Stimulated activated CD4-positive, alpha-beta T cell treated with anti-CD3 and anti-CD28 coated beads, TNF-alpha, amount 100 ng/mL, for 48 hours (primary cell): ENCODE results near the gene EFNA4.

Experiments
- DNase-seq, 3 donors: peaks; one replicate each; pipeline ENCODE4 v3.0.0-alpha.2; 2020; ENCODE audit warnings: low read depth in 3 of 3

EFNA4 gene

DNA sequence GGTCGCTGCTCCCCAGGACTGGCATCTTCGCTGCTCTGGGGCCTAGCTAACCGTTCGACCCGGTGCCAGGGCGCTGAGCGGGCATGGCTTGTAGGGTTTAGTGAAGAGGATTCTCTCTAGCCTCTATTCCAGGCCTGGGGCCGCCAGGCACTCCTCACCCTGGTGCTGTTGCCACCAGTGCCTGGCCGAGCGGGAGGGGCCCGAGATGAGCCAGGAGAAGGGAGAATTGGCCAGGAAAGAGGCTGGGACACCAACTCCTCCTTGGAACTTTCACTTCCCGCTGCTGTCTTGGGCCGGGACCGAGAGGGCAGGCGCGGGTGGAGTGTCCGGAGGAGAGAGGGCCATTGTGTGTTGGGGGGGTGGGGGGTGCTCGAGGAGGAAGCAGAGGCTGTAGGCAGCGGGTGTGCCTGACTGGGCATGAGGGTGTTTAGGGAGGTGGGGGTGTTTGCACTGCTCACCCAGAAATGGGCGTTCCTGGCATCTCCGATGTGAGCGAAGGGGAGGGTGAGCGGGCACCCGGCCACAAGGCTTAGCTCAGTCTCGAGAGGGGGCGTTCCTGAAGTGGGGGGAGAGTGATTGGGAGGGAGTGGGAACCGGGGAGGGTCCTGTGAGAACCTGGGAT lies 11.7 kb upstream of the EFNA4 start:
- no peak for DNase-seq

DNA sequence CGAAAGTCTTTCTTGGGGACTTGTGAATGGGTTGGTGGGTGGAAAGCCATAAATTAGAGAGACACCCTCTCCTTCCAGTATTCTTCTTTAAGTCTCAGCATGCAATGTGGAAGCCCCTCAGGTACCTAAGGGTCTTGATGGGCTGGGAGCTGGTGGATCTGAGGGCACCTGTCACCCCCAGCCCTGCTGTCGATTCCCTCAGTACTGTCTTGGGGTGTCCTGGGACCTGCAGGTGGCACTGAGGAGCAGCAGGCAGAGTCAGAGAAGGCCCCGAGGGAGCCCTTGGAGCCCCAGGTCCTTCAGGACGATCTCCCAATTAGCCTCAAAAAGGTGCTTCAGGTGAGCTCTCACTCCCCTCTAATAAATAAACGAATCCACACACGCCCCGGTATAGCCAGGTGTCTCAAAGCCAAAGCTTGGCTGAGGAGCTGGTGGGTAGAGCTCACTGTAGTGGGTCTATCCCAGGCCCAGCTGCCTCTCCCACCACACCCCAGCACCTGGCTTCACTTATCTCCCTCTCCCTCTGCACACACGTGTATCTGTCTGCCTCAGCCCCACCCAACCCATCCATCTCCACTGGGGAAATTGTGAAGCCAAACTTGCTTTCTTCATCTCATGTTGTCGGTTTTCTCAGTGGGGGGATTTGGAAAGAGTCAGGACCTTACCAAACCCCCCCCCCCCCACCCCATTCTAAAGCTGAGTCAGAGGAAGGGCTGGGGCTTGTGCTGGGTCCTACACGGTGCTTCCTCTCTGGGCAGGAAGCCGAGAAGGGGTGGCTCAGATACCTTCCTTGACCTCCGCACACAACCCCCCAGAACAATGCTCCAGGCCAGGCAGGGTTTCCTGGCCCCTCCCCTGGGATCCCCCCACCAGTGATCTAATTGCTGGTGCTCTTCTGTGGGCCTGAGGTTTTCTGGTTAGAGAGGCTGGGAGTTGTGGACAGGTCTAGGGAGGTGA lies 10.8 kb upstream of the EFNA4 start:
- no peak for DNase-seq

DNA sequence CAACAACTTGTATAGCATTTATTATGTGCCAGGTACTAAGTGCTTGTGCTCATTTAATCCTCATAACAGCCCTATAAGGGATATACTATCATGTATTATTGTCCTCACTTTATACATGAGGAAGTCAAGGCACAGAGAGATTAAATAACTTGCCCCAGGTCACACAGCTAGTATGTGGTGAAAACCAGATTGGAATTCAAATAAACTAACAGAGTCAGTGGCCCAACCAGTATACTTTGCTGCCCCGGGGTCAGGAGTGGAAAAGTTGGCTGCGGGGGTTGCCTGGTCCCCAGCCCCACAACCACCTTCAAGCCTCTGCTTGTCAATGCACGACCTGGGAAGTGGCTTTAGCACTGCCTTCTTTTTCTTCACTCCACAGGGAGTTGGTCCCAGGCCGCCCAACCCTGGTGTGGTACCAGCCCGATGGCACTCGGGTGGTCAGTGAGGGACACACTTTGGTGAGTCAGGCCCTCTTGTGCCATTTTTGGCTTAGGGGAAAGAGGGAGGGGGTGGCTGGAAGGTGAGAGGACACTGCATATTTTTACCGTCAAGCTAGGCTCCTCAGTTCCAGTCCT lies 9.9 kb upstream of the EFNA4 start:
- no peak for DNase-seq

DNA sequence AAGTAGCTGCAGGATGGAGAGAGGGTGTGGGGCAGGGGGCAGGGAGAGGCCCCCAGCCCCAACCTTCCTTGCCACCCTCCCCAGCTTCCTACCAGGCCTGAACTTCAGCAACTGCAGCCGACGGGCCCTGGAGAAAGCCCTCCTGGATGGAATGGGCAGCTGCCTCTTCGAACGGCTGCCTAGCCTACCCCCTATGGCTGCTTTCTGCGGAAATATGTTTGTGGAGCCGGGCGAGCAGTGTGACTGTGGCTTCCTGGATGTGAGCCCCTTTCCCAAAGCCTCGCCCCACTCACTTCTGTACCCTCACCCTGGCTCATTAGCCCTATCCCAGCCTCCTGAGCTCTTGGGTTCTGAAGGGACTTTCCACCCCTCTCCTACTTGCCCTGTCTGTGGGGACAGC lies 6.4 kb upstream of the EFNA4 start:
- no peak for DNase-seq

DNA sequence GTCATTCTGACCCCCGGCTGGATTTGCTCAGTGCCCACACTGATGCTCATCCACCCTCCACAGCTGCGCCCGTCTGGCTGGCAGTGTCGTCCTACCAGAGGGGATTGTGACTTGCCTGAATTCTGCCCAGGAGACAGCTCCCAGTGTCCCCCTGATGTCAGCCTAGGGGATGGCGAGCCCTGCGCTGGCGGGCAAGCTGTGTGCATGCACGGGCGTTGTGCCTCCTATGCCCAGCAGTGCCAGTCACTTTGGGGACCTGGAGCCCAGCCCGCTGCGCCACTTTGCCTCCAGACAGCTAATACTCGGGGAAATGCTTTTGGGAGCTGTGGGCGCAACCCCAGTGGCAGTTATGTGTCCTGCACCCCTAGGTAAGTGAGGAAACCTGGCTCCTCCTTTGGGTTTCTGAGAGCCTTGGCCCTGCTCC lies 5.7 kb upstream of the EFNA4 start:
- DNase-seq = no peak

DNA sequence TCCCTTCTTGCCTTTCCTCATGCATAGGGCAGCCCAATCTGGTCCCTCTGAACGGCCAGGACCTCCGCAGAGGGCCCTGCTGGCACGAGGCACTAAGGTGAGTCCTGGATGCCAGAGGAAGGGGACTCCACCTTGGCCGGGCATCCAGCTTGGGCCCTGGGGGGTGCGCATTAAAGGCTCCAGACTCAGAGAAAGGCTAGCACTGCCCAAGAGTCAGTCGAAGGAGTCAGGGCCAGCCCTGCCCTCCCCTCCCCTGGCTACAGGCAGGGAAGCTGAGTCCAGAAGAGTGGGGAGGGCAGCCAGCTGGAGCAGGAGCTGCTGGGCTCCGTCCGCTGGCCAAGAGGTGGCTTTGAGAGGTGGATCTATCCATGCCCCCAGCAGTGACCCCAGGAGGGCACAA lies 2.8 kb upstream of the EFNA4 start:
- no peak for DNase-seq

DNA sequence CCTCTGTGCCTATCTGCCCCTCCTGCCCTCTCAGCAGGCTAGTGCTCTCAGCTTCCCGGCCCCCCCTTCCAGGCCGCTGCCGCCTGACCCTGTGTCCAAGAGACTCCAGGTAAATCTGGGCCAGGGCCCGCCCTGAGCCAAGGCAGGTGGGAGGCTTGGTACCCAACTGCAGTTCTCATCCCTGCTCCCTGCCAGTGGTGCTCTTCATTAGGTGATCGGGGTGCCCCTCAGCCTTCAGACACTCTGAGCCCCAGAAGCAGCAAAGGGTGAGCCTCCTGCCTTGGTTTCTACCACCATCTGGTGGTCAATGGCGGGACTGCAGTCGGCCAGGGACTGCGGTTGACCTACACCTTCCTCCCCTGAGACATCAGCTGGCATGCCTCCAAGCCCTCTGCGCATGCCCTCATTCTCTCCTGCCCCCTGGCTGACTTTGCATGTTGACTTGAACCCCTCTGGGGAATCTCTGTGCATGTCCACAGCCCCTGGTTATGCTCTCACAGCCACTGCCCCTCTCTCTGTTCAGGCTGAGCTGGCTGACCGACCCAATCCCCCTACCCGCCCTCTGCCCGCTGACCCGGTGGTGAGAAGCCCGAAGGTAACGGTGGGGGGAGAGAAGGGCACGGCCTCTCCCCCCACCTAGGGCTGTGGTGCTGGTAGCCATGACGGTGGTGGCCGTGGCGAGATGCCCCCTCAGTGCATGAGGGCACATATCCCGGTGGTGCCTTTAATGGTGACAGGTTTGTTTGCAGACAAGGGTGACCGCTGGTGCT lies 2.0 kb upstream of the EFNA4 start:
- DNase-seq = peak; percentile 90 to 96 (median 95)

DNA sequence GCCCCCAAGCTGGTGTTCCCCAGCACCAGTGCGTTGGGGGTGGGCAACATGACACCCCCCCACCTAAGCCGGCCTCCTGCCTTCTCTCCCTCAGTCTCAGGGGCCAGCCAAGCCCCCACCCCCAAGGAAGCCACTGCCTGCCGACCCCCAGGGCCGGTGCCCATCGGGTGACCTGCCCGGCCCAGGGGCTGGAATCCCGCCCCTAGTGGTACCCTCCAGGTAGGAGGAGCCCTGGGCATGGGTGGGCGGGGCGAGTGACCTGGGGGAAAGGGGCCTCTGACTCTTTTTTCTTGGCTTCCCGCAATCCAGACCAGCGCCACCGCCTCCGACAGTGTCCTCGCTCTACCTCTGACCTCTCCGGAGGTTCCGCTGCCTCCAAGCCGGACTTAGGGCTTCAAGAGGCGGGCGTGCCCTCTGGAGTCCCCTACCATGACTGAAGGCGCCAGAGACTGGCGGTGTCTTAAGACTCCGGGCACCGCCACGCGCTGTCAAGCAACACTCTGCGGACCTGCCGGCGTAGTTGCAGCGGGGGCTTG lies 1.3 kb upstream of the EFNA4 start:
- DNase-seq = no peak

DNA sequence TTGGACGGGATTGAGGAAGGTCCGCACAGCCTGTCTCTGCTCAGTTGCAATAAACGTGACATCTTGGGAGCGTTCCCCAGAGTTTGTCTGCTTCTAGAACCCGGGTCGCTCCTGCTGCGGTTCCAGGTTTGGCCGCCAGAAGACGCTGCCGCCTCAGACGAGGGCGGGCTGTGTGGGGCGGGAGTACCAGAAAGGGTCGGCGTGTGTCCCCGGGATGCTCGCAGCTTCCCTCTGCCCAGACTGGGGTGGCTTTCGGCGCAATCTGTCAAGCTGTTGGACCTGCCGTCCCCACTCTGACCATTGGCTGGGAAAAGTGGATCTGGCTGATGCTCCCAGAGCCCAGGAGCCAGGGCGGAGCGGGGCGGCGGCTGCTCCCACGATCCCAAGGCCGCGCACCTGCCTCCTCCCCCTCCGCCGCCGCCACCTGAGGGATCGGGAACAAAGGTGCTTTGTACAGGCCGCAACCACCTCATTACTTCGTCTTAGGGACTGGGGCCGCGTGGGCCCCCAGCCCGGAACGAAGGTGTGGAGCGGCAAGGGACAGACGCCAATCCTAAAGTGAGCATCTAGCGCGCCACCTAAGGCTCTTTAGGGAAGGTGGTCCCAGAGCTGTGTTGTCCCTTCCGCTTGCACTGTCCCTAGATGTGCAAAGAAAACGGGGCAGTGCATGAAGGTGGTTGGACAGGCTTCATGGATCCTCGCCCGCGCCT lies 683 bp upstream of the EFNA4 start:
- peak; percentile 64 to 76 (median 67) for DNase-seq

DNA sequence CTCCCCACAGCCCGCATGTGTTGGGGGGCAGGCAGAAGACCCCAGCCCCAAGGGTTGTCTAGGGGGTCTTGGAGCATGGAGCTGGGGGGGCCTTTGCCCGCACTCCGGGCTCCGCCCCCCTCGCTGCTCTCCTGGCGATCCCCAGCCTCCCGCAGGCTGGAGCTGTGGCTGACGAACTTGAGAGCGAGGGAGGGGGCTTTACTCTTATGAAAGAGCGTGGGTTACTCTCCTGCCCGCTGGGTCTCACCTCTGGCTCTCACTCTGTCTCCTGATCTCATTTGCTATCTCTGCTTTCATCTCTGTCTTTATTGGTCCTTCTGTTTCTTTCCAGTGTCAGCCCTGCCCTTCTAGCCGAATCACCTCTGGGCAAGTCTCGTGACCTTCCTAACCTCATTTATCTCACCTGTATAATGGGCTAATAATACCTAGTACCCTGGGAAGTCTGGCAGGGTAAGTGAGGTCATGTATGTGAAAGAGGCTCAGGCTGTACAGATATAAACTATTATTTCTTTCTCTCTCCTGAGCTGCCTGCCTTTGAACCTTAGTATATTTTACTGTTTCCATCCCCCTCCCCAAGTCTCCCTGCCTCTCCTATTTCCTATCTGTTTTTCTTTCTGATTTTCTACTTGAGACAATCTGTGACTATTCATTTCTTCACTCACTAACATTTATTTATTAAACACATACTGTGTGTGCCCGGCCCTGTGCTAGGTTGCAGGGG lies 731 bp downstream of the EFNA4 start:
- no peak for DNase-seq

DNA sequence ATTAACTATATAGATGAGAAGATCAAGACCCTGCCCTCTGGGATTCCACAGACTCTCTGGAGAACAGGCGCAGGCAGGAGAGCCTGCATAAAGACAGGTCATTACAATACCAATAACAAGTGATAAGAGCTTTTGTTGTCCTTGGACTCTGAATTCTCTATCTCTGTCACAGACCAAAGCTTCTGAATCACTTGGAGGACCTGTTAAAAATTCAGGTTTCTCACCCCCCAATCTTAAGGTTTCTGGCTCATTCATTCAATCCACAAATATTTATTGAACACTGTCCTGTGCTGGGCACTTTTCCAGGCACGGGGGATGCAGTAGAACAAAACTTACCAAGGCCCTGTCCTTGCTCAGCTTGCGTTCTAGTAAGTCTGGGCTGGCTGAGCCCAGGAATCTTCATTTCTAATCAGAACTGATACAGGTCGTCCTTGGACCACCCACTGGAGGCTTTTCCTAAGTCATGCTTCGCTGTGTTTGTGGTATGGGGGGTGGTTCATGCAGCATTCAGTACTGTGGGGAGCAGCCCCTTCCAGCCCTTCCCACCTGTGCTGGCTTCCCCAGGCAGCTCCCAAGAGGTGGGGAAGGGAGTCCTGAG lies 1.4 kb downstream of the EFNA4 start:
- no peak for DNase-seq

DNA sequence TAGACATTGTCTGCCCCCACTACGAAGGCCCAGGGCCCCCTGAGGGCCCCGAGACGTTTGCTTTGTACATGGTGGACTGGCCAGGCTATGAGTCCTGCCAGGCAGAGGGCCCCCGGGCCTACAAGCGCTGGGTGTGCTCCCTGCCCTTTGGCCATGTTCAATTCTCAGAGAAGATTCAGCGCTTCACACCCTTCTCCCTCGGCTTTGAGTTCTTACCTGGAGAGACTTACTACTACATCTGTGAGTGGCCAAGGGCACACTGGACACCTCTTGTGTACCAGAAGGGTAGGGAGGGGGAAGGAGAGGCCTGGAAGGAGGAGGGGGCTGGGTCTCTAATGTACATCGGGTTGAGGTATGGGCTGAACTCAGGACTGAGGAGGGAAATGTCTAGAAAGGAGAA lies 3.2 kb downstream of the EFNA4 start:
- no peak for DNase-seq

DNA sequence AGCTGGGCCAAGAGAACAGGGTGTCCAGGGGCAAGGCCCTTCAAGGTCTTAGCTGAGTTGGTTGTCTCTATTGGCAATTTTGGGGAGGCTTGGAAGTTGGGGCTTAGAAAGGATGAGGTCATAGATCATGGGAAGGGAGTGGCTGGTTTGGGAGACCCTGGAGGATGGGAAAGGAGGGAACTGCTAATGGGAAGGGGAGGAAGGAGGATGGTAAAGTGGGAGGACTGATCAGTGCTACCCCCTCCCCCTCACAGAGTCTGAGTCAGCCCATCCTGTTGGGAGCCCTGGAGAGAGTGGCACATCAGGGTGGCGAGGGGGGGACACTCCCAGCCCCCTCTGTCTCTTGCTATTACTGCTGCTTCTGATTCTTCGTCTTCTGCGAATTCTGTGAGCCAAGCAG lies 5.1 kb downstream of the EFNA4 start:
- no peak for DNase-seq

DNA sequence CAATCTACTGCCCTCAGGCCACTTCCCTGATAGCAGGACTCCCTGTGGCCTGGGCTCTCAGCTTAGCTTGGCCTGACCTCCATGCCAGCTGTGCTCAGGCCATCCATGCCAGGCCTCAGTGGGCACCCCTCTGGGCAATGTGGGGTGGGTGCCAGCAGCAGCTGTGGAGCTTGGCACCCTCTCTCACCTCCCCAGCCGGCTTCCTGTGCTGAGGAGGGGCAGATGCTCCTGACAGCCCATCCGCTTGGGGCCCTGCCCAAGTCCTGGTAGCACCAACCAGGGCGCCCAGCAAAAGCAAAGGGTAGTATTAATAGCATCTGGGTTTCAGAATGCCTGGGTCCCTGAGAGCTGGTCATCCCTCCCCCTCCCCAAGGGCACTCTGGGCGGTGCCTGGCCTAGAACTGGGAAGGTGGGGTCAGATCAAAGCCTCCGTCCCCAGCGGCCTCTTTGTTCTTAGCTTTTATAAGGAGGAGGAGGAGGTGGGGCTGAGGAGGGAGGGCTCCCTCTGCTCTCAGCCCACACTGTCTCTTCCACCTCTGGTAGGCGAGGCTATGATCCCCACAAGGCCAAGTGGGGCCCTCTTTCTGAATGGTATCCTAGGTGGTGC lies 6.1 kb downstream of the EFNA4 start:
- no peak for DNase-seq

DNA sequence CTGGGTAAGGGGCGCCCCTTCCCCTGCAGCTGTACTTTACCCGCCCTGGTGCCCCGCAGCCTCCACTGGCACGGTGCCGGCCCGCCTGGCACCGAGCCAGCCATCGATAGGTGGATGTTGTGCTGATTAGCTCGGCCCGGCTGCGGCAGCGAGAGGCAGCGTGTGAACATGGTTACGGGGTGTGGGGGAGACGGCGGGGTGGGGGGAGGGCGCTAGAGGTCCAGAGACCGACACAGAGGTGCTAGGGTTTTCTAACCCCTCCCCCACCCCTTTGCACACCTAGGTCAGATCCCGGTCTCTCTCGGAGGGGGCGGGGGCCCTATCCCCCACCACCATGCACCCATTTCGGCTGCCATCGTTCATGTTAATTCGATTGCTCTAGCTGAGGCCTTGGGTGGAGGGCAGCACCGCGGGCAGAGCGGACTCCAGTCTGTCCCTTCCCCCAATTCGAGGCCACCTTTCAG lies 6.7 kb downstream of the EFNA4 start:
- DNase-seq = no peak

DNA sequence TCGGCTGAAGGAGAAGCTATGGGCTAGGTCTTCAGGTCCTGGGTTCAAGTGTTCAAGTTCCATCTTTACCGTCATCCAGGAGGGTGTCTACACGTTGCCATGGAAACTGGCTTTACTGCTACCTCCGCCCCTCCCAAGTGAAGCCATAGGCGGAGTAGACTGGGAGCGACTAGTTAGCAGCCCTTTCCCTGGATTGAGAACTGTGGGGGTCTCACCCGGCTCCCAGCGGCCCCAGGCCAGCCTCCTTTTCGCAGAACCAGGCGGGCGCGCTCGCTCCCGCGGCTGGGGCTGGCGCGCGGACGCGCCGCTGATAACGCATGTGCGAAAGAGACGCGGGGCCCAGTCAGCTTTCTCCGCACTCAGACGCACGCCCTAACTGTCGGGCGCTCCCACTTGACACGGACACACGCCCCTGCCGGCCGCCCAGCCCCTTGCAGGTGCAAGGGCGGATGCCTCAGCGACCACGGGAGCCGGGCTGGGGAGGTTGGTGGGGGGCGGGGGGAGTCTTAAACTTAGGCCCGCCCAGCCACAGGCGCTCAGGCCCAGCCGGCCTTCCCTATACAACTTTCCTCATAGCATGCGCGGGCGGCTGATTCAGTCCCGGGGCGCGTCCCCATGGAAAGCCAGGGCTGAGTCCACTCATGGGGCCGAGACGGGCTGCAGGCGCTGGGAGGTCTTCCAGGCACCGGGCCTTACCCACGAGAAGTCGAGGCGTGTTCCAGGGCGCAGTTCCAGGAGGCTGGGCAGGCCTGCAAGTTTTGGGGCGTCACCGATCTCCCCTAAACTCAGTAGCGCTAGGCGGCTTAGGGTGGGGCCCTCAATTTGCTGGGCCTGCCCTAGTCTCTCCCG lies 7.4 kb downstream of the EFNA4 start:
- DNase-seq = peak in 2 of 3 donors; percentile 47 to 68

DNA sequence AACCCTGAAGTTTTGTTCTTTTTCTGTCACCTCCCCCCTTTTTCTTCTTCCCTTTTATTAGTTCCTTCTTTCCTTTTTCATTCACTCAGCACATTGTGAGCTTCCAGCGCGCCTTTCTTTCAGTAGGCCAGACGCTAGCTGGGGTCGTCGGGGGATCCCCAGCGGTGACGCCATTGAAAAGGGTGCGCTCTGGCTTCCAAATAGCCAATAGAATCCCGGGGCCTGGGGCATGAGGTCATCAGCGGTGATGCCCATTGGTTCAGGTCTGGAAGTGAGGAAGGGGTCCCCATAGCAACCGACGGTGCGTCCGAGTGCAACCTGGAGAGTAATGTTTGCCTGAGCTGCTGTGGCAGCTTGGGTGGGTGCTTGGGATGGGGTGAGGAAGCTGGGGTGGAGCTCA lies 8.2 kb downstream of the EFNA4 start:
- no peak for DNase-seq

DNA sequence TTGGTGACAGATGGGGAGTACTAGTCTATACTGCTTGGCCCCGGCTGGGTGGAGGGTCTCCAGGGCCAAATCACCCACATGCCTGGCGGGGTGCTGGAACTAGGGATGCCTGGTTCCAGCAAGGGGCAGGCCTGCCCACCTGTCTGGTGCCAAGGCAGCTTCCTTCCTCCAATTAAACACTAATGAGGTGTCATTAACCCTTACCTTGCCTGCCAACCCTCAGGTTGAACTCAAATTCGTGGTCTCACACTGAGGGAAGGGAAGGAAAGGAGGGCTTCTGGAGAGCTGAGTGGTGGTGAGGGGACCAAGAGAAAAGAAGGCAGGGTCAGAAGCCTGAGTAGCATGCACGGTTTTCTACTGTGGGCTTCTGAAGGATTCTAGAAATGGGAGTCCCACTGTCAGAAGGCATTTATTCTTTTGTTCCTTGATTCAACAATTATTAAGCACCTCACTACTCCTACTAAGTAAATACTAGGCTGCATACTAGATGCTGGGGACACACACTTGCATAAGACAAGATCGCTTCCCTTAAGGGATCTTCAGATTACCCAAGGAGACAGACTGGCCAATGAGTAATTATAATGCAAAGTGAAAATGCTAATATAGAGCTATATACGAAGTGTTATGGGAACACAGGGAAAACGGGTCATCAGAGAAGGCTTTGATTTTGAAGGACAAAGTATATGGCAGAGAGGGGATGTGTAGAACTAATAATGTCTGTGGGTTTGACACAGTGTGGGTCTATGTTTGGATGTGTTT lies 9.2 kb downstream of the EFNA4 start:
- DNase-seq = no peak
